Keratinocyte (primary cell): Measurements from ENCODE around the gene MAN1A2. TPM values are rescaled to one million over a fixed set of nuclear protein-coding genes. Genes with fewer than 3 reads are reported as not detected.

Experiments used
- DNase-seq: peaks from one replicate; pipeline ENCODE4 v3.0.0-alpha.2; 2011; ENCODE audit warnings: low read depth, missing footprints, low spot score
- FAIRE-seq: peaks from 2 replicates; lab custom pipeline; 2011; peaks lifted over from hg19 to GRCh38; lab: Jason Lieb, UNC
- H2AFZ ChIP-seq: 2 replicates; pipeline ENCODE4 v1.6.0; 2012; ENCODE audit warnings: low read length, control low read depth, inconsistent platforms; ENCODE audit not compliant: control insufficient read depth
- H3K27ac ChIP-seq: 2 replicates; pipeline ENCODE4 v1.5.1; 2011; ENCODE audit warnings: low read length; ENCODE audit not compliant: control insufficient read depth, insufficient read depth
- H3K27me3 ChIP-seq: 3 replicates; pipeline ENCODE4 v1.6.0; 2011; ENCODE audit warnings: low read length; ENCODE audit not compliant: control insufficient read depth, insufficient read depth; ENCODE audit errors: extremely low read depth
- H3K36me3 ChIP-seq, 2 experiments: 2 replicates in 1 of 2; 3 replicates in 1 of 2; pipeline ENCODE4 v1.5.1; 2011; ENCODE audit warnings: low read length in 2 of 2, mild to moderate bottlenecking in 1 of 2; ENCODE audit not compliant: control insufficient read depth in 2 of 2, insufficient read depth in 2 of 2; ENCODE audit errors: extremely low read depth in 1 of 2
- H3K4me1 ChIP-seq: 3 replicates; pipeline ENCODE4 v1.5.1; 2011; ENCODE audit warnings: low read length; ENCODE audit not compliant: control insufficient read depth, insufficient read depth; ENCODE audit errors: extremely low read depth
- H3K4me2 ChIP-seq: 3 replicates; pipeline ENCODE4 v1.6.0; 2011; ENCODE audit warnings: low read depth, low read length; ENCODE audit not compliant: control insufficient read depth, insufficient read depth; ENCODE audit errors: extremely low read depth
- H3K4me3 ChIP-seq, 3 experiments: fragments of 200-600 bp in 1 of 3; sonication (generic) in 1 of 3; 2 replicates in 2 of 3; 3 replicates in 1 of 3; pipeline ENCODE4 v1.5.1; 2011 to 2016; ENCODE audit warnings: low read length in 3 of 3, mild to moderate bottlenecking in 3 of 3, control low read depth in 2 of 3, inconsistent platforms in 1 of 3, low read depth in 1 of 3, mixed read lengths in 1 of 3, mixed run types in 1 of 3, moderate library complexity in 1 of 3; ENCODE audit not compliant: control insufficient read depth in 2 of 3, insufficient read depth in 2 of 3; ENCODE audit errors: extremely low read depth in 1 of 3
- H3K79me2 ChIP-seq: 2 replicates; pipeline ENCODE4 v1.6.0; 2012; ENCODE audit warnings: low read length; ENCODE audit not compliant: control insufficient read depth, insufficient read depth
- H3K9ac ChIP-seq: 3 replicates; pipeline ENCODE4 v1.6.0; 2011; ENCODE audit warnings: low read length; ENCODE audit not compliant: control insufficient read depth, insufficient read depth; ENCODE audit errors: extremely low read depth
- H3K9me1 ChIP-seq: 3 replicates; pipeline ENCODE4 v1.6.0; 2011; ENCODE audit warnings: low read length; ENCODE audit not compliant: control insufficient read depth, insufficient read depth; ENCODE audit errors: extremely low read depth
- H3K9me3 ChIP-seq: 2 replicates; pipeline ENCODE4 v1.5.1; 2012; ENCODE audit warnings: low read depth, low read length; ENCODE audit not compliant: control insufficient read depth
- H4K20me1 ChIP-seq: 3 replicates; pipeline ENCODE4 v1.6.0; 2011; ENCODE audit warnings: low read length; ENCODE audit not compliant: control insufficient read depth, insufficient read depth; ENCODE audit errors: extremely low read depth
- CTCF ChIP-seq, 3 experiments: IDR thresholded peaks in 1 of 3; conservative IDR thresholded peaks in 1 of 3; optimal IDR thresholded peaks in 1 of 3; 2 replicates in 2 of 3; 3 replicates in 1 of 3; pipeline versions ENCODE3 to v1.5.1; 2011; ENCODE audit warnings: low read length in 3 of 3, mild to moderate bottlenecking in 3 of 3, moderate library complexity in 2 of 3, control low read depth in 1 of 3, inconsistent platforms in 1 of 3; ENCODE audit not compliant: insufficient read depth in 2 of 3; ENCODE audit errors: extremely low read depth in 1 of 3
- EZH2 ChIP-seq: IDR thresholded peaks from one replicate; pipeline ENCODE4 v1.6.1; 2012; ENCODE audit warnings: inconsistent platforms, mild to moderate bottlenecking, low read length, moderate library complexity
- dilution Hi-C: fragments of 300-500 bp; cut with MboI; formaldehyde crosslinking; loops from one replicate; pipeline ENCODE4 v1.7.0; 2020; ENCODE audit warnings: low sequenced_read_pairs; ENCODE audit not compliant: extremely low pct_ligation_motif_present
- polyA plus RNA-seq, 5 experiments: library from polyadenylated mRNA; depleted of rRNA in 3 of 5; stranded (reverse) in 3 of 5; stranded (forward) in 1 of 5; unstranded in 1 of 5; fragments of >200 nt; gene quantifications; 1 replicate in 1 of 5; 2 replicates in 3 of 5; 3 replicates in 1 of 5; pipeline versions ENCODE4 v1.2.1 to v1.2.3, GENCODE V29; 2011 to 2012; ENCODE audit warnings: missing spikeins in 2 of 5, low read depth in 1 of 5, low replicate concordance in 1 of 5

MAN1A2 gene
- polyA plus RNA-seq, 1 donor (not counting 4 experiments of a cell fraction or from before 2014, with no cell fraction given) = 19.0 TPM

GRCh38 chr1:117562581-117563491 is 195.6 kb downstream of the MAN1A2 start:
- Histone ChIP-seq H2AFZ (no peak overlapping the region), H3K4me3 (no peak overlapping the region), H3K4me1 (no peaks in the 10 kb centered on the region), H4K20me1 (no peaks in the 10 kb centered on the region), H3K36me3 (no peaks in the 10 kb centered on the region), H3K9ac (no peak overlapping the region), H3K79me2 (no peaks in the 10 kb centered on the region), H3K9me3 (no peaks in the 10 kb centered on the region), H3K27ac (no peak overlapping the region), H3K9me1 (no peaks in the 10 kb centered on the region), H3K27me3 (no peaks in the 10 kb centered on the region), H3K4me2 (no peak overlapping the region)
- TF ChIP-seq EZH2 (no peak), CTCF (optimal IDR thresholded peaks at IDR 0.05 in 1 of 3, IDR thresholded peaks at IDR 0.05 in 1 of 3, conservative IDR thresholded peaks at IDR 0.05 in 1 of 3; ENCODE audit: extremely low read depth in 1 of 3, insufficient read depth in 2 of 3, low read length in 3 of 3) (no peak)
- dilution Hi-C loops = no loop called here
- no peak for DNase-seq
- no peak for FAIRE-seq

GRCh38 chr1:117563492-117563875 is 196.2 kb downstream of the MAN1A2 start:
- no peak overlapping the region for H3K4me3 ChIP-seq
- dilution Hi-C loops = no loop called here
- H3K4me1 ChIP-seq = no peaks in the 10 kb centered on the region
- H3K9ac ChIP-seq = no peak overlapping the region
- no peaks in the 10 kb centered on the region for H3K27me3 ChIP-seq
- H3K36me3 ChIP-seq = no peaks in the 10 kb centered on the region
- no peaks in the 10 kb centered on the region for H4K20me1 ChIP-seq
- H2AFZ ChIP-seq = no peak overlapping the region
- no peak for DNase-seq
- no peak overlapping the region for H3K27ac ChIP-seq
- no peaks in the 10 kb centered on the region for H3K79me2 ChIP-seq
- no peak overlapping the region for H3K4me2 ChIP-seq
- no peak for FAIRE-seq
- no peaks in the 10 kb centered on the region for H3K9me3 ChIP-seq
- no peaks in the 10 kb centered on the region for H3K9me1 ChIP-seq
- TF ChIP-seq CTCF (optimal IDR thresholded peaks at IDR 0.05 in 1 of 3, IDR thresholded peaks at IDR 0.05 in 1 of 3, conservative IDR thresholded peaks at IDR 0.05 in 1 of 3; ENCODE audit: extremely low read depth in 1 of 3, insufficient read depth in 2 of 3, low read length in 3 of 3) (no peak), EZH2 (no peak)
